GM19463 (cell line): ENCODE results near the gene CAMK2D.
A peak's percentile ranks its signal among the peaks of the same experiment; 100 is the strongest.
"Not testable (repeated sequence)": the region's sequence is repeated elsewhere in the genome, so short reads cannot be mapped to it uniquely, and the experiment has no call there.

ENCODE experiments used
- ATAC-seq: cut with Tn5 transposase; IDR thresholded peaks from one replicate; pipeline ENCODE4 v1.9.1; 2021; ENCODE audit warnings: mild to moderate bottlenecking, moderate library complexity; ENCODE audit not compliant: unreplicated experiment

The CAMK2D gene

GRCh38 chr4:113687067-113687718 lies 74.3 kb downstream of the CAMK2D start:
- ATAC-seq, result no peak

- ATAC-seq, result not testable (repeated sequence)
These were observed 76.4 kb downstream of the CAMK2D start for GRCh38 chr4:113685157-113685556.

- no peak for ATAC-seq
These were observed 76.9 kb downstream of the CAMK2D start for GRCh38 chr4:113684534-113685091.

GRCh38 chr4:113682730-113683537 lies 78.6 kb downstream of the CAMK2D start:
- peak; percentile 96 for ATAC-seq

- ATAC-seq, result no peak
These were observed 82.9 kb downstream of the CAMK2D start for GRCh38 chr4:113678641-113679040.

GRCh38 chr4:113677325-113677724 lies 84.2 kb downstream of the CAMK2D start:
- ATAC-seq, result no peak

GRCh38 chr4:113675731-113676697 lies 85.5 kb downstream of the CAMK2D start:
- ATAC-seq, result no peak

- ATAC-seq, result no peak
These were observed 86.8 kb downstream of the CAMK2D start for GRCh38 chr4:113674733-113675132.

GRCh38 chr4:113674251-113674650 lies 87.3 kb downstream of the CAMK2D start:
- no peak for ATAC-seq

GRCh38 chr4:113673450-113673849 lies 88.1 kb downstream of the CAMK2D start:
- ATAC-seq, result peak; percentile 97

GRCh38 chr4:113666386-113667114 lies 95.0 kb downstream of the CAMK2D start:
- ATAC-seq, result no peak

GRCh38 chr4:113665036-113665435 lies 96.5 kb downstream of the CAMK2D start:
- ATAC-seq, result no peak

- ATAC-seq, result no peak
These were observed 99.0 kb downstream of the CAMK2D start for GRCh38 chr4:113662581-113662980.

GRCh38 chr4:113659127-113659526 lies 102.4 kb downstream of the CAMK2D start:
- no peak for ATAC-seq

- ATAC-seq, result no peak
These were observed 103.8 kb downstream of the CAMK2D start for GRCh38 chr4:113657586-113658233.

GRCh38 chr4:113653871-113654270 lies 107.7 kb downstream of the CAMK2D start:
- ATAC-seq, result no peak

- ATAC-seq, result no peak
These were observed 115.1 kb downstream of the CAMK2D start for GRCh38 chr4:113646442-113646822.

- no peak for ATAC-seq
These were observed 115.6 kb downstream of the CAMK2D start for GRCh38 chr4:113645771-113646441.

GRCh38 chr4:113645288-113645687 lies 116.2 kb downstream of the CAMK2D start:
- ATAC-seq, result no peak
